ENCODE data around the gene FPR1. TPM values are rescaled to one million over a fixed set of nuclear protein-coding genes. Genes with fewer than 3 reads are reported as not detected.

FPR1 gene
- total and polyA plus RNA-seq, 2 of the 4 experiments (the other 2 are of a cell fraction): not detected

DNA sequence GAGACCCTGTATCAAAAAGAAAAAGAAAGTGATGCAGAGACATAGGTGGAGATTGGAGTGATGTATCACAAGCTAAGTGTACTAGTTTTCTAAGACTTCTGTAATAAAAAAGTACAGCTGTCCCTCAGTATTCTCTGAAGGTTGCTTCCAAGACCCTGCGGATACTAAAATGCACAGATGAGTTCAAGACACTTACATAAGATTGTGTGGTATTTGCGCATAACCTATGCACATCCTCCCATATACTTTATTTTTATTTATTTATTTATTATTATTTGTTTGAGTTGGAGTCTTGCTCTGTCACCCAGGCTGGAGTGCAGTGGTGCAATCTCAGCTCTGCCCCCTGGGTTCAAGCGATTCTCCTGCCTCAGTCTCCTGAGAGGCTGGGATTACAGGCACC lies 14.3 kb downstream of the FPR1 start:
- no peaks in the 10 kb centered on the region for H3K79me1 ChIP-seq (ENCODE audit: low read depth in 1 of 2, low read length in 2 of 2)
- intact Hi-C loops (cut with micrococcal nuclease) (no loop called here), in situ Hi-C loops (cut with MboI; ENCODE audit: low sequenced_read_pairs) (no loop called here), dilution Hi-C loops (cut with HindIII; ENCODE audit: low sequenced_read_pairs, unreplicated experiment) (no loop called here)
- ATAC-seq (ENCODE audit: low read depth): no peak
- POLR2A ChIA-PET (ENCODE audit: unreplicated experiment): no interaction called here
- no peak overlapping the region for H3K14ac ChIP-seq (replicated peaks; ENCODE audit: low read depth, low read length)
- H4K20me1 ChIP-seq (ENCODE audit: insufficient read depth, low read length): no peaks in the 10 kb centered on the region
- BruUV-seq (replicated peaks): no TSS peak
- no peak overlapping the region for H4K91ac ChIP-seq (ENCODE audit: insufficient read depth, low read depth, low read length)
- H3K4me3 ChIP-seq (ENCODE audit: insufficient read depth, low read depth, low read length): no peak overlapping the region
- H3K4me1 ChIP-seq (ENCODE audit: control insufficient read depth, insufficient read depth, low read length): no peaks in the 10 kb centered on the region
- no peak overlapping the region for H2AK5ac ChIP-seq (ENCODE audit: low read depth, low read length)
- H3K56ac ChIP-seq (ENCODE audit: extremely low read depth, insufficient read depth, low read length): no peak overlapping the region
- no peak overlapping the region for H4K5ac ChIP-seq (ENCODE audit: low read depth, low read length)
- no peak overlapping the region for H2BK120ac ChIP-seq (ENCODE audit: low read depth, low read length)
- H2AK9ac ChIP-seq (replicated peaks; ENCODE audit: low read depth, low read length, poor library complexity): no peak overlapping the region
- H3K4ac ChIP-seq (ENCODE audit: low read depth, low read length): no peak overlapping the region
- no peak overlapping the region for H2AFZ ChIP-seq (replicated peaks; ENCODE audit: low read length, poor library complexity)
- no peaks in the 10 kb centered on the region for H3K27me3 ChIP-seq (ENCODE audit: control insufficient read depth, insufficient read depth, low read length)
- no peak for DNase-seq
- CTCF ChIA-PET: no interaction called here
- WGBS, 2 experiments (ENCODE audit: extremely low coverage in 2 of 2, insufficient read length in 1 of 2): 20% methylated on average over 1 of the region's 3 CpGs; no CpG with 5 or more reads in 1 of the 2 experiments
- no peak overlapping the region for H3K23ac ChIP-seq (ENCODE audit: low read depth, low read length)
- H3K4me2 ChIP-seq (ENCODE audit: low read depth, low read length): no peak overlapping the region
- no peak overlapping the region for H2BK15ac ChIP-seq (ENCODE audit: low read depth, low read length)
- H2BK5ac ChIP-seq (ENCODE audit: low read depth, low read length, poor library complexity, severe bottlenecking): no peak overlapping the region
- H3K9me1 ChIP-seq (ENCODE audit: insufficient read depth, low read length): no peaks in the 10 kb centered on the region
- H3K27ac ChIP-seq (ENCODE audit: insufficient read depth, low read length): no peak overlapping the region
- H3K9me3 ChIP-seq (ENCODE audit: control insufficient read depth, insufficient read depth, low read length): 0 out of 2 replicates have a peak, but pooled peaks cover 1% of the 10 kb centered on the region
- no peak for TF ChIP-seq FOS (IDR thresholded peaks at IDR 0.05; ENCODE audit: low read depth, low read length)
- TF ChIP-seq NFE2L2 (IDR thresholded peaks at IDR 0.05; ENCODE audit: low read depth, low read length): no peak
- TF ChIP-seq MXI1 (IDR thresholded peaks at IDR 0.05; ENCODE audit: borderline replicate concordance, low read depth, low read length): no peak
- TF ChIP-seq RFX5 (IDR thresholded peaks at IDR 0.05; ENCODE audit: low read depth, low read length): no peak
- no peak for TF ChIP-seq SMC3 (IDR thresholded peaks at IDR 0.05; ENCODE audit: low read depth, low read length)
- TF ChIP-seq, protein P1, sequence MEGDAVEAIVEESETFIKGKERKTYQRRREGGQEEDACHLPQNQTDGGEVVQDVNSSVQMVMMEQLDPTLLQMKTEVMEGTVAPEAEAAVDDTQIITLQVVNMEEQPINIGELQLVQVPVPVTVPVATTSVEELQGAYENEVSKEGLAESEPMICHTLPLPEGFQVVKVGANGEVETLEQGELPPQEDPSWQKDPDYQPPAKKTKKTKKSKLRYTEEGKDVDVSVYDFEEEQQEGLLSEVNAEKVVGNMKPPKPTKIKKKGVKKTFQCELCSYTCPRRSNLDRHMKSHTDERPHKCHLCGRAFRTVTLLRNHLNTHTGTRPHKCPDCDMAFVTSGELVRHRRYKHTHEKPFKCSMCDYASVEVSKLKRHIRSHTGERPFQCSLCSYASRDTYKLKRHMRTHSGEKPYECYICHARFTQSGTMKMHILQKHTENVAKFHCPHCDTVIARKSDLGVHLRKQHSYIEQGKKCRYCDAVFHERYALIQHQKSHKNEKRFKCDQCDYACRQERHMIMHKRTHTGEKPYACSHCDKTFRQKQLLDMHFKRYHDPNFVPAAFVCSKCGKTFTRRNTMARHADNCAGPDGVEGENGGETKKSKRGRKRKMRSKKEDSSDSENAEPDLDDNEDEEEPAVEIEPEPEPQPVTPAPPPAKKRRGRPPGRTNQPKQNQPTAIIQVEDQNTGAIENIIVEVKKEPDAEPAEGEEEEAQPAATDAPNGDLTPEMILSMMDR (conservative IDR thresholded peaks at IDR 0.05; ENCODE audit: low read depth, low read length): no peak
- TF ChIP-seq, protein P2, sequence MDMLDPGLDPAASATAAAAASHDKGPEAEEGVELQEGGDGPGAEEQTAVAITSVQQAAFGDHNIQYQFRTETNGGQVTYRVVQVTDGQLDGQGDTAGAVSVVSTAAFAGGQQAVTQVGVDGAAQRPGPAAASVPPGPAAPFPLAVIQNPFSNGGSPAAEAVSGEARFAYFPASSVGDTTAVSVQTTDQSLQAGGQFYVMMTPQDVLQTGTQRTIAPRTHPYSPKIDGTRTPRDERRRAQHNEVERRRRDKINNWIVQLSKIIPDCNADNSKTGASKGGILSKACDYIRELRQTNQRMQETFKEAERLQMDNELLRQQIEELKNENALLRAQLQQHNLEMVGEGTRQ (IDR thresholded peaks at IDR 0.05; ENCODE audit: low read depth, low read length): no peak
- no peak for TF ChIP-seq CHD1 (IDR thresholded peaks at IDR 0.05; ENCODE audit: low read depth, low read length)
- TF ChIP-seq RCOR1 (IDR thresholded peaks at IDR 0.05; ENCODE audit: insufficient replicate concordance, low read length): no peak
- no peak for TF ChIP-seq RAD21 (IDR thresholded peaks at IDR 0.05; ENCODE audit: low read length)
- no peak for TF ChIP-seq CEBPB (IDR thresholded peaks at IDR 0.05; ENCODE audit: low read depth, low read length)
- TF ChIP-seq POLR2A (IDR thresholded peaks at IDR 0.05; ENCODE audit: low read depth, low read length): no peak
- no peak for TF ChIP-seq MAFK (IDR thresholded peaks at IDR 0.05; ENCODE audit: low read depth, low read length)
- TF ChIP-seq BHLHE40 (IDR thresholded peaks at IDR 0.05; ENCODE audit: low read depth, low read length): no peak
- no peak overlapping the region for H3K18ac ChIP-seq (ENCODE audit: low read depth, low read length)
- H2BK20ac ChIP-seq (ENCODE audit: low read depth, low read length): no peak overlapping the region
- H3K9ac ChIP-seq (ENCODE audit: low read depth, low read length): no peak overlapping the region
- no peak overlapping the region for H4K8ac ChIP-seq (ENCODE audit: low read depth in 2 of 2, low read length in 2 of 2)
- H3K36me3 ChIP-seq (ENCODE audit: control insufficient read depth, insufficient read depth, low read length): no peaks in the 10 kb centered on the region
